ENCODE measurements around the gene MKX.

Gene MKX, protein sequence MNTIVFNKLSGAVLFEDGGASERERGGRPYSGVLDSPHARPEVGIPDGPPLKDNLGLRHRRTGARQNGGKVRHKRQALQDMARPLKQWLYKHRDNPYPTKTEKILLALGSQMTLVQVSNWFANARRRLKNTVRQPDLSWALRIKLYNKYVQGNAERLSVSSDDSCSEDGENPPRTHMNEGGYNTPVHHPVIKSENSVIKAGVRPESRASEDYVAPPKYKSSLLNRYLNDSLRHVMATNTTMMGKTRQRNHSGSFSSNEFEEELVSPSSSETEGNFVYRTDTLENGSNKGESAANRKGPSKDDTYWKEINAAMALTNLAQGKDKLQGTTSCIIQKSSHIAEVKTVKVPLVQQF

DNA sequence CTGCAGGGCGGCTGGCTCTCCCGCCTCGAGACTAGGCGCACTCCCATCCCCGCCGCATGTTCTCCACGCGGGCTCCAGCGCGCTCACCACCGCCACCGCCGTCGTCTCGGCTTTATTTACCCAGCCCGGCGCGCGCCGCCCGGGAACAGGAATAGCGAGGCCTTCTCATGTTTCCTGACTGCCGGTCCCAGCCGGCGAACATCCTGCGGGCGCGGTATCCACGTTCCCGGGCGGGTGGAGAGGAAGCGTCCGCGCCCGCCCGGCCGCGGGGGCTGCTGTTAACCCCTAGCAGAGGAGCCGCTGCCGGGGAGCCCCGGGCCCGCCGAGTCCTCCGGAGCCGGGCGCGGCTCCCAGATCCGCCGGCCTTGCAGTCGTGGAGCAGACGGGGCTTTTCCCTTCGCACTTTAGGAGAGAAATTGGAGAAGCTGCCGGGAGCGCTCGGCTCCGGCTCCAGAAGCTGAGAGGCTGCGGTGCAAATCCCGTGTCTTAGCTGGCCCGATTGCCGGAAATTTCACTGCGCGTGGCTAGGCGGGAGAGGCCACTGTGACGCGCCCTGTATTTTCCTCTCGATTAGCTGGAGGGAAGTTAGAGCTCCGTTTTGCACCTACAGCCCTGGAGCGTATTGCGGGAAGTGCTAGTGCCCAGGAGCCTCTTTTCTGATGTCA, at the start of gene MKX:
MKX (minus strand) TSS at position 88 of the 665 bp plus-strand sequence. CDS start 2,404 bp downstream, outside the sequence.
- DNase-seq (ENCODE audit: low read depth), result peak; percentile 18

DNA sequence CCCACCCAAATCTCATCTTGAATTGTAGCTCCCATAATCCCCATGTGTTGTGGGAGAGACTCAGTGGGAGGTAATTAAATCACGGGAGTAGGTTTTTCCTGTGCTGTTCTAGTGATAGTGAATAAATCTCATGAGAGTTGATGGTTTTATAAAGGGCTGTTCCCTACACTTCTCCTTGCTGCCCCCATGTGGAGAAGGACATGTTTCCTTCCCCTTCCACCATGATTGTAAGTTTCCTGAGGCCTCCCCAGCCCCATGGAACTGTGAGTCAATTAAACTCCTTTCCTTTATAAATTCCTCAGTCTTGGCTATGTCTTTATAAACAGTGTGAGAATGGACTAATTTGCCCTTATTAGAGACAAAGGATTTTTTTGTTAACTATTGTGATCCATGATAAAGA, 48.5 kb upstream of the MKX start:
- no peak for DNase-seq (ENCODE audit: low read depth)

DNA sequence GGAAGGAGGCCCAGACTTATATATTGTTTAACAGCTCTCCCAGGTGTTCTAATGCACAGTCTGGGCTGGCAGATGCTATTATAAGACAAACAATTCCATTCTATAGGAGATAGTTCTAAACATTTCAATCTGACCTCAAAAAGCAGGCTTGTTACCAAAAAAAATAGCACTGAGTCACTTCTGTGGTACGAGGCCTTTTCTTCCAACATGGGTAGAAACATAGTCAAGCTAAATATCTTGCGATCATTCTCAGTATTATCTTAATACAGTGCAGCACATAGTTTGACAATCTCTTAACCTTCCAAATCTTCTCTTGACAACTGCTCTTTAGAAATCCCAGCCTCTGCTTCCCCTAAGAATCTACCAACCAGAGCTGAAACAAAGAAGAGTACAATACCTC, 46.6 kb upstream of the MKX start:
- no peak for DNase-seq (ENCODE audit: low read depth)

DNA sequence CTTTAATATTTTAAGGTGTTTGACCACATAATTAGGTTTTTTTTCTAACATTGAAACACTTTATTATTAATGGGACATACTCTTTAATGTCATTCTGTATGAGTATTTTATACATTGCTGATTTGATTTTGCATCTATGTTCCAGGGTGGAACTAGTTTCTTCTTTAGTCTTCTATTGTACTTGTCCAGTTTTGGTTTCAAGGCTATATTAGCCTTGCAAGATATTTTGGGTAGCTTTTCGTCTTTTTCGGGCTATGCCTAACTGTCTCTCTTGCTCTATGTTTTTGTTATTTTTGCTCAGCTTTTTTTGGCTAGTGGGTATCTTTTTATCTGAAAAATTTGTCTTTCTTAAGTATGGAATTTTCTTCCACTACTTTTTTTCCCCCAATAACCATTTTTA, 38.7 kb upstream of the MKX start:
- no peak for DNase-seq (ENCODE audit: low read depth)

DNA sequence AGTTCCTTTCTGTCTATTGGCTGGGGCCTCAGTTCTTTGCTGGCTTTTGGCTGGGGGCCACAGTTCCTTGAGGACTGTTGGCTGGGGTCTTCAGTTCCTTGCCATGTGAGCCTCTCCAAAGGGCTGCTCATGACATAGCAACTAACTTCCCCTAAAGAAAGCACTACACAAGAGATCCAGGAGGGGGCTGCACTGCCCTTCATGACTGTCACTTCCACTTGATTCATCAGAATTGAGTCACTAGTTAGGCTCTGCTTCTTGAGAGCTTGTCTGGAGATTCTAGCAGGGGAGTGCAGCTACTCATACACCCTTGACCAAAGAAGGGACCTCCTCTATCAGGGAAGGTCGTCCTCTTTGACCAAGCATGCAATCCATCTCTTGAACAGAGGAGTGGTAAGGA, 38.0 kb upstream of the MKX start:
- peak; percentile 15 for DNase-seq (ENCODE audit: low read depth)

DNA sequence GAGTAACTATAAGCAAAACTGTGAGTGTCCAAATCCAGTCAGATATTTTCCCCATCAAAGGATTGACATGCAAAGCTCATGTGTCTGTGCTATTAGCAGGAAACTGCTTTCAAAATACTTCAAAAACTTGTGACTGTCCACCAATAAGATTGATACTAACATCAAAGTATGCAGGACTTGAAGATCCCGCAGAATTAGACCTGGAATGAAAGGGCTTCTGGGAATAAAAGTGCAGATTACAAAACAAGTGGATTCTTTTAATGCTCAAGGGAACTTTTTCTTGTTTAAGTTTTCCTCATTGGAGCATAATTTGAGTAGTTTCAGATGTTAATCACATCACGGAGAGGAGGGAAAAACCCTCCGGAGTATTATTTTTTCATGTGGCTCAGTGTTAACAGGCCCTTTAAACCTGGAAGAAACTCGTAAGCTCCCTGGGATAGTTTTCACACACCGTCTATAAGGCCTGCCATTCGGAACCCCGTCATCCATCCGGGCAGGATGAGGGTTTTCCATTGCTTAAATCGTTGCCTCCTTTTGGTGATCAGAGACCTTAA, 33.9 kb upstream of the MKX start:
- DNase-seq (ENCODE audit: low read depth), result no peak

DNA sequence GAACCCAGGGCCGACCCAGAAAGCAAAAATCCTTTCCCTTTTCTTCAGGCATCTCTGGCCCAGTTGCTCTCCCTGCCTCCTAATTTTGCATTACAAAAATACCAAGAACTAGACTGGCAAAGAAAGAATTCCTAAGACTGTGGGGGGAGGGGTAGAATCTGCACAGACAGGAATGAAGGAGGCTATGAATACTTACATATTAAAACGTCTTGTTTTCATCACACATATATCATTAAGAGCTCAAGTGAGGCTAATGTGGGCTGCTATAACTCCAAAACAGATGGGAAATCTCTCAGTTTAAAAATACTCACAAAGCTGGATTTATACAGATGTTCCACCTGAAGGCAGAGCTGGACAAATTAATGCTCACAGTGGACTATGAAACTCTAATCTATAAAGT, 29.2 kb upstream of the MKX start:
- no peak for DNase-seq (ENCODE audit: low read depth)

DNA sequence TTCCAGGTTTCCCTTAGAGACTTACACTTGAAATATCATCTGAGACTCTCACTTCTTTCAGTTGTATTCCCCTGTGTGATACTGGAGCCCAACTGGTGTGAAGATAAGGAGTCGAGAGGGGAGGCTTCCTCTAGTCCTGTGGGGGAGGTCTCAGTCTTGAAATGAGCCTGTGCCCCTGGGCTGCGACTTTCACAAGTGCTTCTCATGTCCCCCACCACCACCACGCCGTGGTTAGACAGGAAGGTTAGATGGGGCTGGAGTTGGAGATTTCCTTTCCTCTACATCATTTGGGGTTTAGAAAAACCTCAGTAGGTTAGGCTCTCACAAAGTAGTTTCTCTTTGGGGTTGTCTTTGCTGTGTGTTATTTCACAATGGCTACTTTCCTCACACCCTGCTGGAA, 25.6 kb upstream of the MKX start:
- peak; percentile 29 for DNase-seq (ENCODE audit: low read depth)

DNA sequence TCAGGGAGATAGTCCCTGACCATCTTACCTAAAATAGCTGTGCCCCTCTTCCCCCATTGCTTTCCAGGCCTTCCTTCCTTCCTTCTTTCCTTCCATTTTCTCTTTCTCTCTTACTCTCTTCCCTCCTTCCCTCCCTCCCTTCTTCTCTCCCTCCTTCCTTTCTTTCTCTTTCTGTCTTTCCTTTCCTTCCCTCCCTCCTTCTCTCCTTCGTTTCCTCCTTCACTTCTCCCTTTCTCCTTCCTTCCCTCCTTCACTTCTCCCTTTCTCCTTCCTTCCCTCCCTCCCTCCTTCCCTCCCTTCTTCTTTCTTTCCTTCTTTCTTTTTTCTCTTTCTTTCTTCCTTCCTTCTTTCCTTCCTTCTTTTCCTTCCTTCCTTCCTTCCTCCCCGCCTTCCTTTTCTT, 24.6 kb upstream of the MKX start:
- no peak for DNase-seq (ENCODE audit: low read depth)

DNA sequence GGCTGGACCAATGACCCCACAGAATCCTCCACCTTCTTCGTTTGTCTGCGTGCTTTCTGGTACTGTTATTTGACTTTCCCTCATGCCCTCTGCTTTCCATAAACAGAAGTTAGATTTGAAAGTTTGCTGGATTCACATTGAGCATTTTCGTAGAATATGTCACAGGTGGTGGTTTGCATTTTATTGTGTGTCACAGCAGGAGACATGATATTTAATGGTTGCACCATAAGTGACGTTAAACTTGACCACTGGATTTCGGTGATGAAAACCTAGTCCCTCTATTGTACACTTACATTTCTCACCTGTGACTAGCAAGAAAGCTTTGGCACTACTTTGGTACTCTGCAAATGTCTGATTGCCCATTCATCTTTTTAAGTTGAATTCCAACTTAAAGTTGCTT, 15.2 kb upstream of the MKX start:
- DNase-seq (ENCODE audit: low read depth), result no peak

DNA sequence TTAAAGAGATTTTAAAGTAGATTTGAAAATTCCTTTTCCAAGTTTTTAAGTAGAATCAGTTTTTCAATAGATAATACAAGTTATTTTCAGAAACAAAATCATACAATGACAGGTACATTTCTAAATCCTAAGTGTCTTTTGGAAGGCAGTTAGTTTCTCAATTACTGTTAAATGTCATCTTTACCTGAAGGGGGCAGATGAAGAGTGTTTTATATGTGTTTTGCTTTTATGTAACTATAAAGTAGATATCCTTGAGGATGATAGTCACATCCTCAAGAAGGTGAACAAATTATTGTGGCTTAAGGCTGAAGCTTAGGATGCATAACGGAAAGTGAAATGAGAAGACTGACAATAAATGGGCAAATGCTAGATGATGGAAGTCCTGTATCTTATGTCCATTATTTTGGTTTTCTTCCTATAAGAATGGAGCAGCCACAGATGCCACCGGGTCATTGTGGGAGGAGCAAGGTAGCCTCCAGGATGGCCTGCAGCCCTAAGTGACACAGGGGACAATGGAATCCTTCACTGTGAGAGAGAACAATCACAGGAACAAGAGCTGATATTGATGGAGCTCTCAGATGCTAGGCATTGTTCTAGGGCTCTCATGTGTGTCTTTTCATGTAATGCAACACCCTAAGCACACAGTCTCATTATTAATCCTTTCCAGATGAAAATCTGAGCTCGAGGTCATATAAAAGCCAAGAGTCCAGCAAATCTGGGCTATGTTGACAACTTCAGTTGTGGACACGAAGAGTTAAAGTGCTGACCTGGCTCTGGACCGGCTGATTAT, 14.1 kb upstream of the MKX start:
- DNase-seq (ENCODE audit: low read depth), result no peak

DNA sequence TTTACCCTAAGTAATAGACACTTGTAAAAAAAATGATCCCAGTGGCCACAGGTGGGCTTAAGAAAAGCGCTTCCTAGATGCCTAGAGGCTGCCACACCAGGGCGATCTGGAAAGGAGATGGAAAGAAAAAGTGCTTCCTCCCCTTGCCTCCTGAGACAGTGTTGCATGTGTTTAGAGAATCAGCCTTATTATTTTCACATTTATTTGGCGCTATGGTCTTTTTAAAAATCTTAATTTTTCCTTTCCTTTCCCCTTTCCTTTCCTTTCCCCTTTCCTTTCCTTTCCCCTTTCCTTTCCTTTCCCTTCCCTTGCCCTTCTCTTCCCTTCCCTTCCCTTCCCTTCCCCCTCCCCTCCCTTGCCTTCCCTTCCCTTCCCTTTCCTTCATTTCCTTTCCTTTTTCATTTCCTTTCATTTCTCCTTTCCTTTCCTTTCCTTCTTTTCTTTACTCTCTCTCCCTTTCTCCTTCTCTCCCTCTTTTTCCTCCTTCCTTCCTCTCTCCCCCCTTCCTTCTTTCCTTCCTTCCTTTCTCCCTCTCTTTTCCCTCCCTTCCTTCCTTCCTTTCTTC, 7.1 kb upstream of the MKX start:
- no peak for DNase-seq (ENCODE audit: low read depth)

DNA sequence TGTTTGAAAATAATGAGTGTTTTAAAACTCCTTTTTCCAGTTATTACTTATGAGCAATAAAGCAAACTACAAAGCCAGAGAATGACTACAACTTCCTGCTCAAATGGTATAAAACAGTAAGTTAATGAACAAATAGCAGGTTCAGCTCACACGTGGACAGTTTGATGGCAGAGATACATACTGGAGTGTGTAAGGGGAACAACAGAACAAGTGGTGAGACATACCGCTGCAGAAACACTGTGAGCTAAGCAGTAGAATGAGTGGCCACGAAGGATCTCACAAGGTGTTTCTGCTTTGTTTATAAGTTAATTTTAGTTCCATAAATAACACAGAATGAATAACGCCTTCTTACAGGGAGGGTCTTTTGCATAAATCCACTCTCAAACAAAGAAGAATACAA, 3.0 kb upstream of the MKX start:
- DNase-seq (ENCODE audit: low read depth), result no peak

DNA sequence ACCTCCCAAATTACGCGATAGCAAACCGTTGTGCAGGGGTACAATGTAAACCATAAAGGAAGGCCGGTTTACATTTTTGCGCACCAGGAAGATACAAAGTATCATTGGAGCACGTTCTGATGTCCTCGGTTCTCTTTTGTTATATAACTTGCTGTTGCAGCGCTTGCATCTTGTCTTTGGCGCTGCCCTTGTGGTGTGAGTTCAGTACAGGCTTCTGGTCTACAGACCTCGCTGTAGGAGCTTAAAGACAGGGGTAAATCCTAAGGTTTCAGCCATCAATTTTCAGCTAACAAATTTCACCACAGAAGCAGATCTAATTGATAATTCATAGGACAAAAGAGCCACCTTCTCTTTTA, 1.5 kb upstream of the MKX start:
- no peak for DNase-seq (ENCODE audit: low read depth)

DNA sequence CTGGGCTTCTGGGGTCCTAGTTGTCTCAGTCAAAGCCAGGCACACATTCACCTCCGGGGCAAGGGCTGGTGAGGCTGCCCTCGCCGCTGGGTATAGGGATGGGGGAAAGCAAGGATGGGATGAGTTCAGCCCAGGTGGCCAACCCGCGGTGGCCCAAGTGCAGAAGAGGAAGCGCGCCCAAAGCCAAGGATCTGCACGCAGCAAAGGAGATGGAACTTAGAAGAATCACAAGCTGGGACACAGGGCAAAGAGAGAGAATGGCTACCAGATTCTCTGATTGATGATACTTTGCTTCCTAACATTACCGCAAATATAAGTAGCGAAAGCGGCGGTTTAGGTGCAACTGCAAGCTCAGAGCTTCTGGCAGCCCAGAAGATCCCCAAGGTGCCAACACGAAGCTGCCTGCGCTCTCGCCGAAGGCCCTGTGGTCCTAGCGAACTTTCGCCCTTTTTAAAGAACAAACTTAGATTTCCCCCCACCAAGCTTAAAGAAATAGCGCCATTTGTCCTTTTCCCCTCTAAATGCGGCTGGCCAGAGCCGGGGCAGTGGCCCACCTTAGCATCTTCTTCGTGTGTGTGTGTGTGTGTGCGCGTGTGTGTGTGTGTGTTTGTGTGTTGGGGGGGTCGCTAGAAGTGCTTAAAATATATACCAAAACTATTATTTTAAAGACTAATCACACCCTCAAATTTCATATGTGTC, 927 bp upstream of the MKX start:
- peak; percentile 8 for DNase-seq (ENCODE audit: low read depth)

DNA sequence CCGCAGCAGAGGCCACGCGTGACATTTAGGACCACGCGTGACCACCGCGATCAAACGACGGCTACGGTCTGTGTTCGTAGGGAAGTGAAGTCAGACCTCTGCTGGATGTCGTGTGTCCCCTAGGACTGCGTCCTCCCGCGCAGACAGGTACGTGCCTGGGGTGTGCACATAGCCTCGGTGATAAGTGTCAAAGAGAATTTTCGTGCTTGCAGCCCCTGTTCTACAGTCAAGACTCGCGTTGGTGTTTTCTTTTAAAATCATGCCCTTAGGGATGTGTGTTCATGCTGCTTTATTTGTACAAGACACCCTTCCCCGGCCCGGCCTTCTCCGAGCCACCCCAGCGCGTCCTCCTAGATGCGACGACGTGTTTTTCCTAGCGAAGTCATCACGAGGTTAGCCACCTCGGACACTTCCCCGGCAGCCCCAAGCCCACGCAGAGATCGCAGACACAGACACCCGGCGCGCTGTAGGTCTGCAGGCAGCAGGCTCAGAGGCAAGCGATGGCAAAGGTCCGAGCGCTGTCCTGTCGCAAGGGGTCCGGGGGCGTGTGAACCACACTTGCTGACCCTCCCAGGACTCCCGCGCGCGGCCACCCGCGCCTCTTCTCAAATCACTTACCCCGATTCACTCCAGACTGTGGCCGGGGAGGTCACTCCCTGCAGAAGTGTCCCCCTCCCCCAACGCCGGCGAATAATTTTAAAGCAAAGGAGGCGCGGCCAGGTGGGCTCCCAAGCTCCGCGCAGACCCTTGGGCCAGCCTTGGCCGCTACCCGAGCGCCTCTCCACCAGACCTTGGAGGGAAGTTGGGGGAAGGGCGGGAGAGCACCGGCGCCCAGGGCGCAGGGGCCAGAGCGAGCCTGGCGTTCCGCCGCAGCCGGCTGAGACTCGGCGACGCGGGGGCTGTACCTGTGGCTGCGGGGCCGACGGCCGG, 552 bp downstream of the MKX start:
- peak; percentile 10 for DNase-seq (ENCODE audit: low read depth)

DNA sequence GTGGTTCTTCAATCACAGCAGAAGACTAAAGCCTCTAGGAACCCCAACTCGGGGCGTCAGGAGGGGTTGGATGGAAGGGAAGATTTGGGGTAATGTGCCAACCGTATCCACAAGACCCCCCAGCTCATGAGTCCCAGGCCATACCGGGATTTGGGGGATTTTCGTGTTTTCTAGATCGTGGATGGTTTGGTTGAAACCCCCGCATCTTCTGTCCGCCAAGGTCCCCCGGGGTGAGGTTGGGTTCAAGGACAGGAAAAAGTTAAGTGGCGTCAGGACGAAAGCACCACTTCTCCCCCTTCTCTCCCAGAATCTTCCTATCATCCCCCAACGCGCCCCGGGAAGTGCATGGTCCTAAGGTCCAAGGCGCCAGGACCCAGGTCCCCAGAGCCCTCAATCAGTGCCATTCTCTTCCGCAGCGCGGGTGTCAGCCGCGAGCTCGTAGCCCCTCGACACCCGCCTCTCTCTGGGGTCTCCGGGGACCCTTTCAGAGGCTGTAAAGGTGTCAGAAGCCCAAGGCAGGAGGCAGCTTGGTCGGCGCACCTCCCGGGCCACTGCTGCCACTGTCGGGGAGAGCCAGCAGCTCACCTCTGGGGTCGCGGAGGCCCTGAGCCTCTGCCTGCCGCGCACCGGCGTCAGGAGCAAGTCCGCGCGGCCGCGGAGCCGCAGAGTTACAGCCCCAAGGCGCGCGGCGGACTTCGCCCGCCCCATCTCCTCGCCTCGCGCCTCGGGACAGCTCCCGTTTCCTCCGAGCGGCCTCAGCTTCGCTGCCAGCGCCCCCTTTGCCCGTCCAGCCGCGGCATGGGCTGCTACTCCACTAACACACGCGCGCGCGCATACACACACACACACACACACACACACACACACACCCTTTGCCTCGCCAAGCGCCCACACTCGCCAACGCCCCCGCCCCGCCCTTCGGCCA, 1.5 kb downstream of the MKX start:
- DNase-seq (ENCODE audit: low read depth), result peak; percentile 15

DNA sequence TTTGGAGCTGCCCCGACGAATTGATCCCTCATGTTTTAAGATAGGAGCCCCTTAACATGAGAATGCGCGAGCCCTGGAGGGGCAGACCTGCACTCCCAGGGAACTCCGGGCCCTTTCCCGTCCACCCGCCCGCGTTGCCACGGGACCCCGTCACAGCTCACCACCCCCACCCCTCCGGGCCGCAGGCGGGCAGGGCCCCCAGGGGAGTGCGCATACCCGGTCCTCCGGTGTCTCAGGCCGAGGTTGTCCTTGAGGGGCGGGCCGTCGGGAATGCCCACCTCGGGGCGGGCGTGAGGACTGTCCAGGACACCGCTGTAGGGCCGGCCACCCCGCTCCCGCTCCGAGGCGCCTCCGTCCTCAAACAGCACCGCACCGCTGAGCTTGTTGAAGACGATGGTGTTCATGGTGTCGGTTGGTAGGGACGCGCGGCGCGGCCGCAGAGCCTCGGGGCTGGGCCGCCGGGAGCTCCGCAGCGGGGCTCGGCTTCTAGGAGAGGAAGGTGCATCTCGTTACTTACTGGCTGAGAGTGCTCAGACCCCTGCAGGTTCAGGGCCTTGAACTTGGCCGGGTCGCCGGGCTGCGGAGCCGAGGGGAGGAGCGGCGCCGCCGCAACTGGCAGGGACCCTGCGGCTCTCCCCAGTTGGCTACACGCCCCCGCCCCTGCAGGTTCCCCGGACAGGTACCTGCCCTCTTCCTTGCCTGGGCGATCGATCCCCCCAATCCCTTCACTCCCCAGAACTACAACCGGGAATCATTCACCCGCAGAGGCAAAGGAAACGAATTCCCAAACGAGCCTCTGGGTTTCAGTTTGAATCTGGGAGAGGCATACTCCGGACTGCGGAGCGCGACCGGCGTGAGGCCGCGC, 2.4 kb downstream of the MKX start:
- DNase-seq (ENCODE audit: low read depth), result peak; percentile 33
